ENCODE results near the gene MYO5A.
"Not testable (repeated sequence)": the region's sequence is repeated elsewhere in the genome, so short reads cannot be mapped to it uniquely, and the experiment has no call there.

Gene MYO5A

GRCh38 chr15:52496776-52497470 lies 31.8 kb downstream of the MYO5A start:
- TF ChIP-seq CTCF (IDR thresholded peaks at IDR 0.05), result no peak
- TF ChIP-seq ZFX (IDR thresholded peaks at IDR 0.05; ENCODE audit: borderline replicate concordance), result no peak
- H3K27ac ChIP-seq, result no peak overlapping the region

DNA sequence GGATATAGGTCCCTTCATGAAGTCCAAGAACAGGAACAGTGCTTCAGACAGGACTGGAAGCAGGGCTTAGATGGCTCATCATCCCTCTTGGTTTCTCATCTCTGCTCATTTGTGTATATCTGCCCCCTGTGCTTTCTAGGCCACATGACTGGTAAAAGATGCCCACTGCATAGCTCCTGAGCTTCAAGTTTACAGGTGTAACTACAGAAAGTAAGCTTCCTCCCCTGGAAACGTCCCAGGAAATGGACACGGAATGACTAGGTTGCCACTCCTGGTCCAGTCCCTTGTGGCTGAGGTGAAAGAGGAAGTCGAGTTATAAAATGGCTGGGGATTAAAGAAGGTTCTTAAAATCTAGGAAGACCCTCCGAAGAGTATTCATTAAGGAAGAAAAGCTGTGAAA lies 32.5 kb downstream of the MYO5A start:
- TF ChIP-seq CTCF (IDR thresholded peaks at IDR 0.05) (no peak), ZFX (IDR thresholded peaks at IDR 0.05; ENCODE audit: borderline replicate concordance) (no peak)
- no peak overlapping the region for H3K27ac ChIP-seq

DNA sequence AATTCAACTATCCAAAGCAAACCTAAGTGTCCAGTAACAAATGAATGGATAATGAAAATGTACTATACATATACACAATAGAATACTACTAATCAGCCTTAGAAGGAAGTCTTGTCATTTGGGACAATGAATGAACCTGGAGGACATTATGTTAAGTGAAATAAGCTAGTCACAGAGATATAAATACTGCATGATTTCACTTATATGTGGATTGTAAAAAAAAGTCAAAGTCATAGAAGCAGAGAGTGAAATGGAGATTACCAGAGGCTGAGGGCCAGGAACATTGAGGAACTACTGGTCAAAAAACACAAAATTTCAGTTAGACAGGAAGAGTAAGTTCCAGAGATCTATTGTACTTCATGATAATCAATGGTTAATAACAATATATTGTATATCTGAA lies 33.6 kb downstream of the MYO5A start:
- H3K27ac ChIP-seq, result no peak overlapping the region
- no peak for TF ChIP-seq ZFX (IDR thresholded peaks at IDR 0.05; ENCODE audit: borderline replicate concordance)

GRCh38 chr15:52493968-52494367 lies 34.7 kb downstream of the MYO5A start:
- TF ChIP-seq CTCF (IDR thresholded peaks at IDR 0.05) (no peak), ZFX (IDR thresholded peaks at IDR 0.05; ENCODE audit: borderline replicate concordance) (no peak)
- no peak overlapping the region for H3K27ac ChIP-seq

DNA sequence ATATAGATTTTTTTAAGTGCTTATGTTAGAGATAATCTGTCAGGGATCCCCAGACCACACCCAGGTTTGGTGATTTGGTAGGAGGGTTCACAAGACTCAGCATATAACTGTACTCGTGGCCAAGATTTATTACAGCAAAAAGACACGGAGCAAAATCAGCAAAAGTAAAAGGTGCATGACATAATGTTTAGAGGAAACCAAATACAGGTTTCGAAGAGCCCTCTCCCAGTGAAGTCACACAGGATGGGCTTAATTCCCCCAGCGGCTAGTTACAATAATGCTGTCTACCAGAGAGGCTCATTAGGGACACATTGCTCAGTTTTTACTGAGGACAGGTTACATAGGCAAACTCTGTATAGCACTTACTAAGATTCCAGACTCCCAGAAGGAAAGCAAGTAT lies 36.5 kb downstream of the MYO5A start:
- H3K27ac ChIP-seq, result no peak overlapping the region

DNA sequence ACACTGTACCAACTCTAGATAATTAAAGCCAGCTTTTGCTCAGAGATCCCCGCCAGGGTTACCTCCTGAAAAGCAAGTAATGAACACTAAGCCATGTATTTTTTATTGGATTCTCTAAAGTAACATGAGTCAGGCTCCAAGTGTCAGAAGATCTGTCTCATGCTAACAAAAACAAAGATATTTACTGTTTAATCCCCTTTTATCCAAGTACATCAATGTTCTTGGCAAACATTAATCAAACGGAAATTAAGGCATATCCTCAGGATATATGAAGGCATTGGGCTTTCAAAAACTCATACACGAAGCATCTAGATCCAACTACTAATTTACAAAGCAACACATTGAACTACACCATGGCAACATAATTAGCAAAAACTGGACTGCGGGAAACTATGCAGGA lies 37.2 kb downstream of the MYO5A start:
- TF ChIP-seq CTCF (IDR thresholded peaks at IDR 0.05) (no peak), ZFX (IDR thresholded peaks at IDR 0.05; ENCODE audit: borderline replicate concordance) (no peak)
- no peak overlapping the region for H3K27ac ChIP-seq

More for the DNA sequence above, 36.5 kb downstream of the MYO5A start:
- TF ChIP-seq CTCF (IDR thresholded peaks at IDR 0.05), result no peak
- TF ChIP-seq ZFX (IDR thresholded peaks at IDR 0.05; ENCODE audit: borderline replicate concordance), result no peak

DNA sequence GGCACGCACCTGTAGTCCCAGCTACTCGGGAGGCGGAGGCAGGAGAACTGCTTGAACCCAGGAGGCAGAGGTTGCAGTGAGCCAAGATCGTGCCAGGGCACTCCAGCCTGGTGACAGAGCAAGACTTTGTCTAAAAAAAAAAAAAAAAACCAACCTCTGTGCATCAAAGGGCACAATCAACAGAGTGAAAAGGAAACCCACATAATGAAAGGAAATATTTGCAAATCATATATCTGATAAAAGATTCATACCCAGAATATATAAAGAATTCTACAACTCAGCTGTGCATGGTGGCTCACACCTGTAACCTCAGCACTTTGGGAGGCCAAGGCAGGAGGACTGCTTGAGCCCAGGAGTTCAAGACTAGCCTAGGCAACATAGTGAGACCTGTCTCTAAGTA lies 39.2 kb downstream of the MYO5A start:
- not testable (repeated sequence) for H3K27ac ChIP-seq

GRCh38 chr15:52488830-52489229 lies 39.9 kb downstream of the MYO5A start:
- TF ChIP-seq ZFX (IDR thresholded peaks at IDR 0.05; ENCODE audit: borderline replicate concordance) (no peak), CTCF (IDR thresholded peaks at IDR 0.05) (no peak)
- no peak overlapping the region for H3K27ac ChIP-seq
